Left renal pelvis (tissue), 4 donors: ENCODE measurements around the gene MRS2. TPM values are rescaled to one million over a fixed set of nuclear protein-coding genes. Genes with fewer than 3 reads are reported as not detected.

Experiments
- DNase-seq, 4 donors: peaks; one replicate each; pipeline ENCODE4 v3.0.0-alpha.2; 2013; ENCODE audit warnings: low read depth in 4 of 4, low spot score in 3 of 4
- polyA plus RNA-seq, 4 donors: library from polyadenylated mRNA; unstranded; fragments of 120-200 nt; gene quantifications; one replicate each; pipeline ENCODE4 v1.2.1, GENCODE V29; 2013; ENCODE audit not compliant: insufficient read length in 4 of 4

MRS2 gene
- polyA plus RNA-seq, 4 donors: 21.8 to 52.0 (median 43.3) TPM

DNA sequence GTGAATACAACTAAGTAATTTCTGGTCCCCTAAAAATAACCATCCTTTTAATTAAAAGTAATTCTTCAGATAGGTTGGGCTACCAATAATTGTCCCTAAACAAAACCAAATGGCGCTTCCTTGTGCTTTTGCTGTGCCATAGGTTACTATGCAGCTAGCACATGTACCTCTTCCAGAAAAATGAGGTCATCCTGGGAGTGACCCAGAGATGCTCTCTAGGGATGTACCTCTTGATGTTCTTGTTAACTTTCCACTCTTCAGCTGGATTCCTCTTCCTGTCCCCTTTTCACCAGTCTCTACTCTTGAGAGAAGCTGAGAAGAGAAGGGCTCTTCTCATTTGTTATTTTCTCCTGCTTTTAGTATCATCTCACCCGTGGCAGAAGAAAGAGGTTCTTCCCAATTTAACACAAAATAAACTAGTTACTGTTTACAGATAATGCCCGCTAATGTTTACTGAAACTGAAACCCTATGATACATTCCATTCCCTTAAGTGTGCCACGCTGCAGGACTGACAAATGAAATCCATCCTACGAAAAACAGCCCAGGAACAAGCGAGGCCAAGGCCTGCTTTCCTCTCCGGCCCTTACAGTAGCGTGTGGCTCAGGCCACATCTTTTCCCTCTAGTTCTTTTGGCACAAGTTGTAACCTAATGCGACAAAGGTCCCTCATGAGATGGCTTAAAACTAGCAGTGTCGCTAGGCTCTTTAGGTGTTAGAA, 24.2 kb downstream of the MRS2 start:
- no peak for DNase-seq

DNA sequence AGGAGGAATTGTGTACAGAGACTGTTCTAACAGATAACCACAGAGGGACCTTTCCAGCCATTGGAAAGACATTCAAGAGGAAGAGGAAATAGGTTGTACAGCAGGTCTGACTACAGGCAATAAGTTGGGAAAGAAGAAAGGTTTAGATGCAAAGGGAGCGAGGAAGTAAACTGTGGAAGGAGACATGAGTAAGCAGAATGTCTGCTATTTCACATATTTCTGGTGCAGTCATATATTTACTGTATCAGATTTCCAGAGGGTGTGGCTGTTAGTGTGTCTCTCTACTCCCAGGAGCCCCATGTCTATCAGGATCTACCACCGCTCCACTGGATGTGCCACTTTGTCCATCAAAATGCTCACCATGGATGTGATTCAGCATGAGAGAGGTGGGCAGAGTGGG, 25.9 kb downstream of the MRS2 start:
- DNase-seq: no peak

DNA sequence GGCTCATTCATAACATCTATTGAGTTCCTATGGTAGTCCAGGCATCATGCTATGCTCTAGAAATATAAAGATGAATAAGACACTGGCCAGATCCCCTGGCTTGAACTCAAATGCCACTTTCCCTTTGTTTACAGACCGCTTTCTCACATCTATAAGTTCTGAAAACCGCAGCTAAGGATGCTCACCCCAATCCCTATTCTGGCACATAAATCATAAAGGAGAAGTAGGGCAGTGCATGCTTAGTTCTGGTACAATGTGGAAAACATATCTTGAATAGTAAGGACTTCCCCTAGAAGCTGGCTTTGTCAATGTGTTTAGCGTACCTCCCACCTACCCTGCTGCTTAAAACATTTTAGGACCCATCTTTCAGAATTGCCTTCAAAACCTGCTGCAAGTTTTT, 26.4 kb downstream of the MRS2 start:
- DNase-seq: no peak

DNA sequence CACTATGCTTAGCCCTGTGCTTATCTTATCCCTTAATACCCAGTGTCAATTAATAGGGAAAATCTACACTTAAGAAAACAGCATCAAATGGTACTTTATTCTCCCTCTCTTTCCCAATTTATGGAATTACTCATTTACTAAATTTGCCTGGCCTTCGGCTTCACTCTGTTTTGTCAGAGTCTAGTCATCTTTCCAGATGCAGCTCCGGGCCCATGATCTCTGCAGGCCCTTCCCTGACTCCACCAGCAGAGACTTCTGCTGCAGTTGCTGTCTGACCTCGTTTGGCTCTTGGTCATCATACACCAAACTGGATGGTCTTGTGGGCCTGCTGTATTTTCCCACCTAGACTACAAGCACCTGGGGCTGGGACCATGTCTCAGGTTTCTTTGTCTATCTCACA, 27.4 kb downstream of the MRS2 start:
- DNase-seq: no peak

DNA sequence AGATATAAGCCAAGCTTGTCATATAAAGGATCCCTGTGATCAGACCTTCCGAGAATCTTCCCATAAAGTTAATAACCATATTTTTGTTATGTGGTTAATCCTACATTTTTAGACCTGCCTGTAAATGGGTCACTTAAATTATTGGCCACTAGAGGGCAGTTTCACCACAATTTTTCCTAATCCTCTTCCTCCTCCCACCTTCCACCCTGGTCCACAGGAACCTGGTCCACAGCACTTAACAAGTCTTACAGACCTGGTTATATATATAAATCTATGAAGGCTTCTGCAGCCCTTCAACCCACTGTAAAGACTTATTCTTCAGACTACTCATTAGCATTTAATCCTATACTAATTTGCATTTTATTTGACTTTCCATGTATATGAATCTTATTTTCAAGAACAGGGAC, 28.3 kb downstream of the MRS2 start:
- no peak for DNase-seq

DNA sequence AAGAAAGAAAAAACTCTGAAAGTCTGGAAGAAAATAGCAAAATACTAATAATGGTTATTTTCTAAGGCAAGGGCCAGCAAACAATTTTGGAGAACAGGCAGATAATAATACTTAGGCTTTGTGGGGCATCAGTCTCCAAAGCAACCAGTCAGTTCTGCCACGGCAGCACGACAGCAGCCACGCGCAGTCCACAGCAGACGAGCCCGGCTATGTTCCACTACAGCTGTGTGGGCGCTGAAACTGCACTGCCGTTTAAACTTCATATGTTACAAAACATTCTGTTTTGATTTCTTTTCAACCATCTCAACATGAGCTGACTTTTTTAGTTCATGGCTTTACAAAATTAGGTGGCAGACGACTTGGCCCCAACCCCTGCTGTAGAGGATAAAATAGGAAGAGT, 29.9 kb downstream of the MRS2 start:
- DNase-seq: no peak

DNA sequence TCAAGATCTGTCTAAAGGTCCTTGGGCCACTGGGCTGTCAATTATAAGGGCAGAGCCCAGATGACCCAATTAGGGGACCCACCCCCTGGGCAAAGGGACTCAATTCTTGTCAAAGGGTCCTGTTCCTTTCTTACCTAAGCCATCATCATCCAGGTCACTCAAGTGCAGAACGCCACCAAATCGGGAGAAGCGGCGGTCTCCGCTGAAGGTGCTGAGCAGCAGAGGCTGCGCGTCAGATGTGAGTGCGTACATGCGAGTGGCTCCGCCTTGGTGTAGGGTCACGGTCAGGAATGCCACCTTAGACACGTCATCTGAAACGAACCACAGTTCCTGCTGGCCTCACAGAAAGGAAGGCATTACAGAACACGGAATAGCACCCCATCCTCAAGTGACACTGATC, 34.2 kb downstream of the MRS2 start:
- no peak for DNase-seq

DNA sequence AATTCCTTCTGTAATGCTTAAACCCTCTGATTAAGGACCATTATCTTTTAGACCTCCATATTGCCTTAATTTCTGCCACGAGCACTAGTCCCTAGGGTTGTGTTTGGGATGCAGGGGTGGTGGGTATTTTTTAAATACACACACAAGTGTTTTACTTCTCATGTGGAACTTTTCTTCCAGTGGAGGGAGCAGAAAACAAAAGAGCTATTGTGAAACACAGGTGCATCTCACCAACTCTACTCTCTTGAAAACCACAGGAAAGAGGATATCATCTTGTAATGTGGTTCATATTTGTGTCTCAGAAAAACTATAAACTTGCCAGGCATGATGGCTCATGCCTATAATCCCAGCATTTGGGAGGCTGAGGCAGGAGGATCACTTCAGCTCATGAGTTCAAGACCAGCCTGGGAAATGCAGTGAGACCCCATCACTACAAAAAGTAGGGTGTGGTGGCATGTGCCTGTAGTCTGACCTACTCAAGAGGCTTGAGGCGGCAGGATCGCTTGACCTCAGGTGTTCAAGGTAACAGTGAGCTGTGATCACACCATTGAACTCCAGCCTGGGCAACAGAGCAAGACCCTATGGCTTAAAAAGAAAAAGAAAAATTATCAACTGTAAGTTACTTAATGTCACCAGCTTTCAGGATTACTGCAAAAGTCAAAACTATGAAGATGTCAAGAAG, 37.3 kb downstream of the MRS2 start:
- no peak for DNase-seq

DNA sequence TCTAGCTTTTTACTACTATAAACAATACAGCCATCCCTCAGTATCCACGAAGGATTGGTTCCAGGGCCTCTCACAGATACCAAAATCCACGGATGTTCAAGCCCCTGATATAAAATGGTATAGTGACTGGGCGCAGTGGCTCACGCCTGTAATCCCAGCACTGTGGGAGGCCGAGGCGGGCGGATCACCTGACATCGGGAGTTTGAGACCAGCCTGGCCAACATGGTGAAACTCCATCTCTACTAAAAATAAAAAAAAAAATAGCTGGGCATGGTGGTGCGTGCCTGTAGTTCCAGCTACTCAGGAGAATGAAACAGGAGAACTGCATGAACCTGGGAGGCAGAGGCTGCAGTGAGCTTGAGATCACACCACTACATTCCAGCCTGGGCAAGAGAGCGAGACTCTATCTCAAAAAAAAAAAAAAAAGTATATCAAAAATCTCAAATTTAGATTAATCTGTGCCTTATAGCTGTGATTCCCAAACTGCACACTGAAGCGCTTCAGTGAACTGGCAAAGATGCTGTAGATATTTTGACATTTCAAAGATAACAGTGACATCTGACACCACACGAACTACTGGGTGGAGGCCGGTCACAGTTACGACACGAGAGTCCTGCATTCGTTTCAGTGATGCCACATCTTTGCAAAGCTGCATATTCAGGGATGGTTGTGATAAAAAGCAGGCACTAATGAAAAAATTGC, 38.3 kb downstream of the MRS2 start:
- DNase-seq: no peak

DNA sequence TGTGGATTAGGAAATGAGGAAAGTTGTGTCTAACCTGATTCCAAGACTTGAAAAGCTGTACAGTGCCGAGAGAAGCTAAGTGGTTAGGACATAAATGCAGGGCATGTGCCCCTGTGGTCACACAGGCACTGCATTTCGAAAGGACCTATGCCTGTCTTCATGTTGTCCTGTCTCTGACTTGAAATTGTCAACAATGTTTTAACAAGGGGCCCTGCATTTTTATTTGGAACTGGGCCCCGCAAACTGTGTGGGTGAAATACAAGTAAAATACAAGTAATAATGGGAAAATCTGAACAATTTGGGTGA, 38.8 kb downstream of the MRS2 start:
- DNase-seq: no peak

DNA sequence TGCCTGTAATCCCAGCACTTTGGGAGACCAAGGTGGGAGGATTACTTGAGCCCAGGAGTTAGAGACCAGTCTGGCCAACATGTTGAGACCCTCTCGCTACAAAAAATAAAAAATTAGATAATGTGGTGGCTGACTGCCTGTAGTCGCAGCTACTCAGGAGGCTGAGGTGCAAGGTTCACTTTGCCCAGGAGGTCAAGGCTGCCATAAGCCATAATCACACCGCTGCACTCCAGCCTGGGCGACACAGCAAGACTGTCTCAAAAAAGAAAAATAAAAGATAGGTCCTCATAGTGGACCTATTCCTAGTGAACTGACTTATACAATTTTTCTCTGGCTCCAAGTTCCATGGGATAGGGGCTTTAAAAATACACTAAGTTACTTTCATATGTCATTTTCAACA, 41.9 kb downstream of the MRS2 start:
- no peak for DNase-seq

DNA sequence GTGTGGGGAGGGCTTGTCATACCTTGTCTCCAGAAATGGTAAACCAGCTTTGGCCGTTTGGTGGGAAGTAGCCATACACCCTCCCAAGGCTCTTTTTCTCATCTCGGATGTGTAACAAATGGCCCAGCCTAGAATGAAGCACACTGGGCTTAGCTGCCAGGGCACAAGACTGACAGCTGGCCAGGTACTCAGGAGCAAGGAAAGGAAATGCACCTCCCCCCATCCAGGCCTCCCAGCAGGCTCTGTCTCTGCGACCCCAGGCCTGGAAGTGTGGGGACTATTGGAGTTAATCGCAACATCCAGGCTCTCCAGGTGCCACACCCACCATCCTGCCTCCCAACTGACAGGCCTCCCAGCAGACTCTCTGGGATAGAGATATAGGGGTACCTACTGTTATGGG, 43.0 kb downstream of the MRS2 start:
- DNase-seq: no peak

DNA sequence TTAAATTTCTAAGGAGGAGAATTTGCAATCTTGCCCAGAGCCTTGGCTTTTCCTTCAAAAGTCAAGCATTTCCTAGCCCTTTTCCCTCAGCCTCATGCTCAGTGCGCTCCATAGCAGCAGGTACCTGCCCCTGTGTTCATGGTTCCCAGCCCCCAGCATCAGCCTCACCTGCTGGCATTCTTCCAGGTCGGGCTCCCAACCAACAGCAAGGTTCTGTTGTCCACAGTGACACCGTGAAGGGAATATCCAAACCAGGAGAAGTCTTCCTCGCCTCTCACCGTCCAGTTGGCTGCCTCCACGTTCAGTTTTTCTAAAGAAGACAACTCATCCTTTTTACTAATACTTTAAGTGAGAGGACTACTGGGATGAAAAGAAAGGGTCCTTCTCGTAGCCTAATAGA, 43.9 kb downstream of the MRS2 start:
- no peak for DNase-seq

DNA sequence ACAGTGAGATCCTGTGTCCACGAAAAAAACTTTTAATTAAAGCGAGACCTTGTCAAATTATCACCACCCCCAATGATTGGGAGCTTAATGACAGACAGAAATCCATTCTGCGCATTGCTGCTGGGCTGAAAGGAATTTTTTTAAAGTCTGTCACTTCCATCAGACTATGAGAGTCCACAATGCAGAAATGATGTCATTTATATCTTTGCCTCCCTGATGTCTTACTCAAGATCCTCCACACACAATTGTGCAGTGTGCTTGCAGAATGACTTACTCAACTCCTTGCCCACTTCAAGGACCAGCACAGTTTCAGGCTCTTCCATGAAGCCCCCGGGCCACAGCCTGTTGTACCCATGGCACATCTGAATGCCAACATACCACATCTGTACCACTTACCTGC, 45.7 kb downstream of the MRS2 start:
- no peak for DNase-seq

DNA sequence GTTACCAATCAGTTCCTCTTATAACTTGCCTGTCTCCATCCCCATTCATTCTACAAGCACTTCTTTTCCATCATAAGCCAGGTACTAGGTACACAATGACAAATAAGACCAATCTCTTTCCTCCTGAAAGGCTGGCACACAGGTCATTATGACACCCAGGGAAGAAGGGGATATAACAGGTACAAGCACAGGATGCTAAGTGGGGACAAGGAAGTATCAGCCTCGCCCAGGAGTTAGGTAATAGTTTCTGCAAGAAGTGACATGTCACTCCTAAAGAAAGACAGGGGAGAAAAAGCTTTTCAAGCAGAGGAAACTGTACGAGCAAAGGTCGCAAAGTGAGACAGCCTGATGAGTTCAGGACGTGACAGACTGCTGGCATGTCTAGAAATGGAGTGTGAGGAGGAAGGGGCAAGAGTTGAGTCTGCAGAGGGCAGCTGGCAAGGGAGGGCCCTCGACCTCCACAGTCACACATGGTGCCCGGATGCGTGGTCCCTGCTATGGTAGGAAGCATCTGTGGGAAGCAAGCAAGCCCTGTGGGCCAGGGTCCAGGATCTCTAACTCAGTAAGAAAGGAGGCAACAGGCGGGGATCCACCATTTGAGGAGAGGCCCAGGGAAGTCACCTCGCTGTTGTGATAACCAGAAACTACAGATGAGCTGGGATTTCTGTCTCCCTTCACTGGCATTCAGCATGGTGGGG, 46.2 kb downstream of the MRS2 start:
- no peak for DNase-seq

DNA sequence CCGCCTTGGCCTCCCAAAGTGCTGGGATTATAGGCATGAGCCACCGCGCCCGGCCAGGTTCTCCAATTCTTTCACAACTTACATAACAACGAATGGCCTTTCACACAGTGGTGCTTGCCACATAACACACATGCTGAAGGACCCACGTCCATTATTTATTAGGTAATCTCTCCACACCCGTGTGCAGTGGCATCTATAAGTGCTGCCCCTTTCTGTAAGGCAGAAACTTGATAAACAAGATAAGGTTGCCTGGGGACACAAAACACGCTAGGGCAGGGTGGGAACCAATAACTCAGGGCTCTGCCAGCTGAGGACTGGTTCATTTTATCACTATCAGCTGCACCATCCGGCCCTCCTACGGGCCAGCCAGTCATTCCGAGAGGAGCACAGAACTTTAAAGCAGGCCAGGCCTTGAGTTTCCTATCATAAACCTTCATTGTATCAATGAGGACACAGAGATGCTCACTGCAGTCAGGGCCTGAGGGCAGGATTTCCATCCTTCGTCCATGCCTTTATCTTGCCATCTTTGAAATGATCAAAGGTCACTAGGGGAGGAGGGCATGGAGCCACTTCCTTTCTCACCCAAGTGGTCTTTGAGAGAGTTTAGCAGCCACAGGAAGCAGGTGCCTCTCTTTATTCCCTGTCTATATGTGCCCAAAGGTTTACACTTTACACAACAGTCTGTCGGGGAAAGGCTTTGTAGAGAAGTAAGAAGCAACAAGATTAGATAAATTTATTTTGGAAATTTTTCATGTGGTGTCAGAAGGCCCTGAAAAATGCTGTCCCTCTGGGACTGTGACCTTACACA, 49.0 kb downstream of the MRS2 start:
- DNase-seq: no peak

DNA sequence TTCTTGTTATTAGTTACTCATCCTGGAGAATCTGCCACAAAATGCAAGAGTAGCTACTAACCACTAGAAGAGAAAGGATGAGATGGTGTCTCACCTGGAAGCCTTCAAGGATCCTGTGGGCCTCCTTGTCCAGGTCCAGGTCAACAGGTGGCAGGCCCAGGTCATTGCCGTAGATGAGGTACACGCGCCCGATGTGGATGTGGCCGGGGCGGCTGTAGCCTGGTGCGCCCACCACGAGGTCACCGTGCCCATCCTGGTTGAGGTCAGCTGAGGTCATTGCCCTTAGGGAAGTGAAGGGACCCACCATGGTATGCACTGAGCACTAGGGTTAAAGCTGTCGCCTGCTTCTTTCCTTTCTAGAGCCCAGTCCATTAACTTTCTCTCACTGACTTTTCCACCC, 51.2 kb downstream of the MRS2 start:
- DNase-seq: no peak

DNA sequence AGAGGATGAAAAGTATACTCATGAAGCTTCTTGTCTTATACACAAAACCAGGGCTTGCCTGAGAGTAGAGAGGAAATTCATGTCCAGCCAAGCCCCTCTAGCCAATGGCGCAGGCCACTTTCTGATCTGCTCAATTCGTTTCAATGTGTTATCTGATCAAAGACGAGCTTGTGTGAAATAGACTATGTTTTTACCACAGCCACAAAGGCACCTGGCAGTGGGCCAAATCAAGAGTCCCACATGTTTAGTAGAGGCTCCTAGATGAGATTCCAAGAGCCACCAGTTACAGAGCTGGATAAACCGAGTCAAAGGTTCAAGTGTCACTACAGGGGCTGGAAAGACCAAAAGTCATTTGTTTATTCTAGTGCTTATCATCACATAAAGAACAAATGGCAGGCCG, 51.7 kb downstream of the MRS2 start:
- DNase-seq: no peak

DNA sequence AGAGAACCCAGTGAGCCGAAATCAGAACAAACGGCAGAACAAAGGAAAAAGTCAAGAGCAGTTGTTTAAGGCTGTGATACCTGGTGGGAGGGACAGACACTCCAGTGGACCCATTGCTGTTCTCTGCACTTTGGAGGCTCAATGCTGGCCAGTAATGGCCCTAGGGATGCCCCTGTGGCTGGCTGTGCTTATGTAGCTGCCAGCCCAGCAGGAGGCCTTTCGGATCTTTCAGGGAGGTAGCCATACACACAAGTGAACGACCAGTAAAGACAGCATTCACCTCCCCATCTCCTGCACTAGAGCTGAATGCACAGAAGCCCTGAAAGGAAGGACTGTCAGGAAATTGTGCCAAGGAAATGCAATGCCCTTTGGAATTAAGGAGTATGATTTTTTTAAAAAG, 52.3 kb downstream of the MRS2 start:
- DNase-seq: no peak

DNA sequence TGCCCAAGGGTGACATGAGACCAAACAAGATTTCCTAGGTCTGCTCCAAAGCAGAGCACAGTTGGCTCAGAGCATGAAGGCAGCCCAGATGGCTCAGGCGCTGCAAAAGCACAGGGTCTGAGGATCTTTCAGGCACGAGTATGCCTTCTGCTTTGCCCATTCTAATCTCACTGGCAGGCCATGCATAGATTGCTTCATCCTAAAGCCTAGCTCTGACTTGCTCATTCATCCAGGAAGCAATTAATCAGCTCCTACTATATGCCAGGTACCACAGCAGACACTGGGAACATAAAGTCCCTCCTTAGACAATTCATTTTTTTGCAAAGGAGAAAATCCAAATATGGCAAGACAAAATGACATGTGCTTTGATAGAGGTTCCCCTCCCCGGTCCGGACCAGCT, 55.4 kb downstream of the MRS2 start:
- DNase-seq: no peak

DNA sequence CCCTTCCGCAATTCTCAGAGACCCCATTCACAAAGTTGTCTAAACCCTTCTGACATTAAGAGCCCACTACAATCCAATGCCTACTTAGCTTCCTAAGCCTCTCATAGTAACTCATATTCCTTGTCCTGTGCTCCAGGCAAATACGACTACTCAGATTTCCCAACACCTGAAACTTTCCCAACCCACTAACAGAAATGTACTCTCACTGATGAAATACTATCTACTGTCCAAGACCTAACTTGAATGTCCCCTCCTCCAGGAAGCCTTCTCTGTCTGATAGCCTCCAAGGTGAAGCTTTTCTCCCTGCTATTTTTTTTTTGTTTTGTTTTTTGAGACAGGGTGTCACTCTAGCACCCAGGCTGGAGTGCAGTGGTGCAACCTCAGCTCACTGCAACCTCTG, 56.2 kb downstream of the MRS2 start:
- DNase-seq: no peak
